ENCODE measurements around the gene NOC2L. TPM values are rescaled to one million over a fixed set of nuclear protein-coding genes. Genes with fewer than 3 reads are reported as not detected.
A peak's percentile ranks its signal among the peaks of the same experiment; 100 is the strongest.

The NOC2L gene
- total RNA-seq, 2 donors from 2014 or later, result 83.5 to 97.3 TPM

GRCh38 chr1:1003618-1004419 lies 44.8 kb upstream of the NOC2L start:
- peaks cover 52% of the 10 kb centered on the region for H3K27me3 Mint-ChIP-seq (ENCODE audit: insufficient read depth)
- H3K36me3 Mint-ChIP-seq (ENCODE audit: low read depth), result no peaks in the 10 kb centered on the region

GRCh38 chr1:1001057-1001783 lies 42.2 kb upstream of the NOC2L start:
- peaks cover 23% of the 10 kb centered on the region for H3K4me1 Mint-ChIP-seq
- peak overlapping the region; percentile 59 for H3K4me3 Mint-ChIP-seq
- peak; percentile 73 for DNase-seq
- peak overlapping the region; percentile 100 for H3K27ac ChIP-seq (ENCODE audit: low read depth, low read length)
- H3K36me3 ChIP-seq (ENCODE audit: control insufficient read depth, insufficient read depth, low read length), result no peaks in the 10 kb centered on the region
- peak overlapping the region; percentile 96 for H3K27ac Mint-ChIP-seq
- H3K4me1 ChIP-seq (ENCODE audit: control insufficient read depth, insufficient read depth, low read length), result peaks cover 23% of the 10 kb centered on the region
- H3K36me3 Mint-ChIP-seq (ENCODE audit: low read depth), result no peaks in the 10 kb centered on the region
- WGBS, 2 experiments (ENCODE audit: insufficient coverage in 1 of 2, insufficient read length in 1 of 2), result 5 to 6% methylated on average over 33 to 58 of the region's 58 CpGs
- H3K9me3 ChIP-seq (ENCODE audit: control insufficient read depth, low read length), result no peaks in the 10 kb centered on the region
- peaks cover 16% of the 10 kb centered on the region for H3K27me3 ChIP-seq (ENCODE audit: control insufficient read depth, insufficient read depth, low read length, poor library complexity, severe bottlenecking)
- peaks cover 57% of the 10 kb centered on the region for H3K27me3 Mint-ChIP-seq (ENCODE audit: insufficient read depth)
- H3K9me3 Mint-ChIP-seq, result no peaks in the 10 kb centered on the region
- H3K9ac ChIP-seq (ENCODE audit: extremely low read depth, low read length, poor library complexity, severe bottlenecking), result peak overlapping the region; percentile 95
- TF ChIP-seq, protein P1, sequence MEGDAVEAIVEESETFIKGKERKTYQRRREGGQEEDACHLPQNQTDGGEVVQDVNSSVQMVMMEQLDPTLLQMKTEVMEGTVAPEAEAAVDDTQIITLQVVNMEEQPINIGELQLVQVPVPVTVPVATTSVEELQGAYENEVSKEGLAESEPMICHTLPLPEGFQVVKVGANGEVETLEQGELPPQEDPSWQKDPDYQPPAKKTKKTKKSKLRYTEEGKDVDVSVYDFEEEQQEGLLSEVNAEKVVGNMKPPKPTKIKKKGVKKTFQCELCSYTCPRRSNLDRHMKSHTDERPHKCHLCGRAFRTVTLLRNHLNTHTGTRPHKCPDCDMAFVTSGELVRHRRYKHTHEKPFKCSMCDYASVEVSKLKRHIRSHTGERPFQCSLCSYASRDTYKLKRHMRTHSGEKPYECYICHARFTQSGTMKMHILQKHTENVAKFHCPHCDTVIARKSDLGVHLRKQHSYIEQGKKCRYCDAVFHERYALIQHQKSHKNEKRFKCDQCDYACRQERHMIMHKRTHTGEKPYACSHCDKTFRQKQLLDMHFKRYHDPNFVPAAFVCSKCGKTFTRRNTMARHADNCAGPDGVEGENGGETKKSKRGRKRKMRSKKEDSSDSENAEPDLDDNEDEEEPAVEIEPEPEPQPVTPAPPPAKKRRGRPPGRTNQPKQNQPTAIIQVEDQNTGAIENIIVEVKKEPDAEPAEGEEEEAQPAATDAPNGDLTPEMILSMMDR (conservative IDR thresholded peaks at IDR 0.05), result no peak
- H3K4me3 ChIP-seq (ENCODE audit: low read length), result peak overlapping the region; percentile 81

More at GRCh38 chr1:1003618-1004419, 44.8 kb upstream of the NOC2L start:
- Mint-ChIP-seq H3K4me3 (peak overlapping the region; percentile 50), H3K27ac (no peak overlapping the region), H3K9me3 (no peaks in the 10 kb centered on the region), H3K4me1 (peaks cover 29% of the 10 kb centered on the region)
- H3K36me3 ChIP-seq (ENCODE audit: control insufficient read depth, insufficient read depth, low read length), result no peaks in the 10 kb centered on the region
- WGBS, 2 experiments (ENCODE audit: insufficient coverage in 1 of 2, insufficient read length in 1 of 2), result 88 to 89% methylated on average over 7 to 22 of the region's 22 CpGs
- peaks cover 27% of the 10 kb centered on the region for H3K4me1 ChIP-seq (ENCODE audit: control insufficient read depth, insufficient read depth, low read length)
- DNase-seq, result peak; percentile 66
- no peak overlapping the region for H3K27ac ChIP-seq (ENCODE audit: low read depth, low read length)
- no peaks in the 10 kb centered on the region for H3K9me3 ChIP-seq (ENCODE audit: control insufficient read depth, low read length)
- peak overlapping the region; percentile 76 for H3K4me3 ChIP-seq (ENCODE audit: low read length)
- TF ChIP-seq, protein P1 (conservative IDR thresholded peaks at IDR 0.05), result no peak
- peak overlapping the region; percentile 25 for H3K9ac ChIP-seq (ENCODE audit: extremely low read depth, low read length, poor library complexity, severe bottlenecking)
- H3K27me3 ChIP-seq (ENCODE audit: control insufficient read depth, insufficient read depth, low read length, poor library complexity, severe bottlenecking), result no peaks in the 10 kb centered on the region

DNA sequence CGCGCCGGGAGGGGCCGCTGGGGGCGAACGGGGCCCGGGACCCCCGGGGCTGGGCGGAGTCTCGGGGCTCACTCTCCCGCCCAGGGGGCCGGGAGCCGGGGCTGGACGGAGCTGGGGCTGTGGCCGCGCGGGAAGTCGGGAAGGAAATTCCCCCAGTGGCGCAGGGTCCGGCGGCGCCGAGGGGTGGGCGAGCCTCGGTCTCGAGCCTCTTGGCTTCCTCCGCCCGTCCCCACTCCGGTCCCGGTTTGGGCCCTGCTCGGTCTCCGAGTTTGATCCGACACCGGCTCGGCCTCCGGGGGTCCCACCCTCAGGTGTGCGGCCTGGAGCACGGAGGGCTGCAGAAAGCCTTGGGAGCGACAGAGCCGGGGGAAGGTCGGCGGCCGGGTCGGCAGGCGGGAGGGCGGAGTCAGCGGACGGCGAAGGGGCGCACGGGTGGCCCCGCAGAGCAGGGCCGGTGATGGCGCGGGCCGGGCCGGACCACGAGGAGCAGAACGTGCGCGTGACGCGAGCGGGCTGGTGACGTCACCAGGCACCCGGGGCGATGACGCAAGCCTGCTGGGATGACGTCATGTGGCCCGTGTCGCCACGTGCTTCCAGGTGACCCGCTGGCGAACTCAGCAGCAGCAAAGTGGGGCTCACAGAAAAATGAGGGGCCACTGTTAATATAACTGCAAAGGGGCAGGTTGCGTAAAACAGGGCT lies 41.5 kb upstream of the NOC2L start:
- H3K27me3 ChIP-seq (ENCODE audit: control insufficient read depth, insufficient read depth, low read length, poor library complexity, severe bottlenecking), result peaks cover 16% of the 10 kb centered on the region
- H3K9me3 ChIP-seq (ENCODE audit: control insufficient read depth, low read length), result no peaks in the 10 kb centered on the region
- H3K4me1 ChIP-seq (ENCODE audit: control insufficient read depth, insufficient read depth, low read length), result peaks cover 16% of the 10 kb centered on the region
- WGBS, 2 experiments (ENCODE audit: insufficient coverage in 1 of 2, insufficient read length in 1 of 2), result 2 to 4% methylated on average over 29 to 75 of the region's 75 CpGs
- no peaks in the 10 kb centered on the region for H3K36me3 ChIP-seq (ENCODE audit: control insufficient read depth, insufficient read depth, low read length)
- Mint-ChIP-seq H3K9me3 (no peaks in the 10 kb centered on the region), H3K27me3 (ENCODE audit: insufficient read depth) (peaks cover 63% of the 10 kb centered on the region), H3K36me3 (ENCODE audit: low read depth) (no peaks in the 10 kb centered on the region), H3K4me3 (peak overlapping the region; percentile 59), H3K27ac (peak overlapping the region; percentile 96), H3K4me1 (peaks cover 21% of the 10 kb centered on the region)
- H3K9ac ChIP-seq (ENCODE audit: extremely low read depth, low read length, poor library complexity, severe bottlenecking), result peak overlapping the region; percentile 95
- TF ChIP-seq, protein P1 (conservative IDR thresholded peaks at IDR 0.05), result no peak
- peak; percentile 91 for DNase-seq
- peak overlapping the region; percentile 81 for H3K4me3 ChIP-seq (ENCODE audit: low read length)
- H3K27ac ChIP-seq (ENCODE audit: low read depth, low read length), result peak overlapping the region; percentile 100
